Activated CD4-positive, alpha-beta T cell treated with anti-CD3 and anti-CD28 coated beads, Interleukin-2, Interleukin-6, amounts not matched to agents 100 ng/mL and 50 ng/mL, durations not matched to agents 16 hours and 8 hours (primary cell): ENCODE data around the gene PALM.
"Not testable (repeated sequence)": the region's sequence is repeated elsewhere in the genome, so short reads cannot be mapped to it uniquely, and the experiment has no call there.

Experiments
- DNase-seq: peaks from one replicate; pipeline ENCODE4 v3.0.0-alpha.2; 2020

PALM gene

GRCh38 chr19:734716-735115, 26.0 kb downstream of the PALM start:
- DNase-seq: no peak

- no peak for DNase-seq
Measured at GRCh38 chr19:736125-736524, 27.4 kb downstream of the PALM start.

GRCh38 chr19:737591-738093, 28.9 kb downstream of the PALM start:
- peak; percentile 65 for DNase-seq

- no peak for DNase-seq
Measured at GRCh38 chr19:738509-739128, 29.9 kb downstream of the PALM start.

GRCh38 chr19:739998-740715, 31.4 kb downstream of the PALM start:
- no peak for DNase-seq

- DNase-seq: not testable (repeated sequence)
Measured at GRCh38 chr19:740816-741505, 32.2 kb downstream of the PALM start.

GRCh38 chr19:741506-742131, 32.9 kb downstream of the PALM start:
- peak; percentile 8 for DNase-seq

GRCh38 chr19:742540-743075, 33.9 kb downstream of the PALM start:
- no peak for DNase-seq

GRCh38 chr19:743168-743687, 34.5 kb downstream of the PALM start:
- no peak for DNase-seq

GRCh38 chr19:745138-745537, 36.4 kb downstream of the PALM start:
- DNase-seq: not testable (repeated sequence)

- DNase-seq: no peak
Measured at GRCh38 chr19:746208-746819, 37.6 kb downstream of the PALM start.

- DNase-seq: no peak
Measured at GRCh38 chr19:746956-747355, 38.2 kb downstream of the PALM start.

- no peak for DNase-seq
Measured at GRCh38 chr19:747432-748273, 38.9 kb downstream of the PALM start.

- no peak for DNase-seq
Measured at GRCh38 chr19:748274-748598, 39.5 kb downstream of the PALM start.

- no peak for DNase-seq
Measured at GRCh38 chr19:749811-750210, 41.1 kb downstream of the PALM start.

GRCh38 chr19:750640-751423, 42.1 kb downstream of the PALM start, which contains the start of gene MISP:
Gene MISP (plus strand): TSS chr19:751112. CDS start chr19:756947, 5,835 bp downstream.
- no peak for DNase-seq

- DNase-seq: no peak
Measured at GRCh38 chr19:751501-752341, 43.0 kb downstream of the PALM start.

- DNase-seq: no peak
Measured at GRCh38 chr19:752652-753517, 44.1 kb downstream of the PALM start.

GRCh38 chr19:754530-754929, 45.8 kb downstream of the PALM start:
- DNase-seq: no peak
